Activated CD8-positive, alpha-beta T cell treated with anti-CD3 and anti-CD28 coated beads for 36 hours (primary cell): ENCODE data around the gene GPX4. TPM values are rescaled to one million over a fixed set of nuclear protein-coding genes. Genes with fewer than 3 reads are reported as not detected.
A peak's percentile ranks its signal among the peaks of the same experiment; 100 is the strongest.

ENCODE experiments used
- ATAC-seq: fragments of 200-7000 bp; cut with Tn5 transposase; one replicate; pipeline ENCODE4 v1.10.0; 2021; ENCODE audit warnings: mild to moderate bottlenecking, moderate library complexity
- CTCF ChIA-PET: fragments of 350-600 bp; sonication (Branson Sonifier 250); formaldehyde crosslinking; loops from one replicate; lab custom pipeline; 2021; ENCODE audit warnings: antibody characterized with exemption; lab: Charles Lee
- POLR2A ChIA-PET: fragments of 350-600 bp; sonication (Branson Sonifier 250); formaldehyde crosslinking; loops from one replicate; lab custom pipeline; 2021; ENCODE audit warnings: antibody characterized with exemption; lab: Charles Lee
- DNase-seq: peaks from one replicate; pipeline ENCODE4 v3.0.0-alpha.2; 2020
- H3K27ac Mint-ChIP-seq: one replicate; pipeline ENCODE4 v1.8.0; 2021; ENCODE audit warnings: mild to moderate bottlenecking, mixed read lengths
- H3K27me3 Mint-ChIP-seq: one replicate; pipeline ENCODE4 v1.8.0; 2021; ENCODE audit warnings: mixed read lengths
- H3K36me3 Mint-ChIP-seq: one replicate; pipeline ENCODE4 v1.8.0; 2021; ENCODE audit warnings: low read depth, mixed read lengths
- H3K4me1 Mint-ChIP-seq: one replicate; pipeline ENCODE4 v1.8.0; 2021; ENCODE audit warnings: low read depth, mixed read lengths
- H3K4me3 Mint-ChIP-seq: one replicate; pipeline ENCODE4 v1.8.0; 2021; ENCODE audit warnings: mild to moderate bottlenecking, moderate library complexity, mixed read lengths
- H3K9me3 Mint-ChIP-seq: one replicate; pipeline ENCODE4 v1.8.0; 2021; ENCODE audit warnings: mixed read lengths
- intact Hi-C: fragments of 100-400 bp; cut with micrococcal nuclease; formaldehyde crosslinking; loops from one replicate; pipeline ENCODE4 v1.10.0; 2022
- total RNA-seq, 2 experiments: library from RNA; stranded (reverse); gene quantifications; one replicate each; pipeline ENCODE4 v1.2.3, GENCODE V29; 2021
- TF ChIP-seq, protein P1 (sequence below): fragments of 200-600 bp; IDR thresholded peaks from one replicate; pipeline ENCODE4 v1.8.0; 2022; ENCODE audit warnings: antibody characterized with exemption, mild to moderate bottlenecking

The GPX4 gene
- total RNA-seq, 2 experiments from 2014 or later: 224 to 232 TPM

DNA sequence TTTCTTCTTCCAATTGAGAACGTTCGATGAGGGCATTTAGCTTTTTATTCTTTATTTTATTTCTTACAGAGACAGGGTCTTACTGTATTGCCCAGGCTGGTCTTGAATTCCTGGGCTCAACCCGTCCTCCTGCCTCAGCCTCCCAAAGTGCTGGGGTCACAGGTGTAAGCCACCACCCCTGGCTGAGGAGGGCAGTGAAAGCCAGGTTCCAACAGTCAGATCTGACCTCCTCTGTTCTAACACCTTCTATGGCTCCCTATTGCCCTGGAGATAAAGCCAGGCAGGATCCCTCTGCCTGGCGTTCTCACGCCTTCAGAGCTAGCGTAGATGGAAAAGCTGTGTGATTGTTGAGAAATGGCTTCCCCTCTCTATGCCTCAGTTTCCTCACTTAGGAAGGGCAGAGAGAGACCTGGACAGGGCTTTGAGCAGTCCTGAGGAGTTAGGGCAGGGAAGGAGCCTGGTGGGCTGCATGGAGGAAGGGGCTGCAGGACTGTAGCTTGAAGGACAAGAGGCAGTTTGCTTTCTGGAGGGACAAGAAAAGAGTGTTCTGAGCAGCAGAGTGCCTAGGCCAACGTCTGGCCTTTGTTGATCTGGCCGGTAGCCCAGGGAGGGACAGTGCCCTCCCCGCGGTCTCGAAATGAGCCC lies 31.3 kb upstream of the GPX4 start:
- H3K36me3 Mint-ChIP-seq: peaks cover 63% of the 10 kb centered on the region
- CTCF ChIA-PET: interaction anchor here (1.0 to 1.6 kb wide), 2 partner anchors 172 to 194 kb away, joined by 3 read pairs; no protein-coding TSS in a partner anchor

DNA sequence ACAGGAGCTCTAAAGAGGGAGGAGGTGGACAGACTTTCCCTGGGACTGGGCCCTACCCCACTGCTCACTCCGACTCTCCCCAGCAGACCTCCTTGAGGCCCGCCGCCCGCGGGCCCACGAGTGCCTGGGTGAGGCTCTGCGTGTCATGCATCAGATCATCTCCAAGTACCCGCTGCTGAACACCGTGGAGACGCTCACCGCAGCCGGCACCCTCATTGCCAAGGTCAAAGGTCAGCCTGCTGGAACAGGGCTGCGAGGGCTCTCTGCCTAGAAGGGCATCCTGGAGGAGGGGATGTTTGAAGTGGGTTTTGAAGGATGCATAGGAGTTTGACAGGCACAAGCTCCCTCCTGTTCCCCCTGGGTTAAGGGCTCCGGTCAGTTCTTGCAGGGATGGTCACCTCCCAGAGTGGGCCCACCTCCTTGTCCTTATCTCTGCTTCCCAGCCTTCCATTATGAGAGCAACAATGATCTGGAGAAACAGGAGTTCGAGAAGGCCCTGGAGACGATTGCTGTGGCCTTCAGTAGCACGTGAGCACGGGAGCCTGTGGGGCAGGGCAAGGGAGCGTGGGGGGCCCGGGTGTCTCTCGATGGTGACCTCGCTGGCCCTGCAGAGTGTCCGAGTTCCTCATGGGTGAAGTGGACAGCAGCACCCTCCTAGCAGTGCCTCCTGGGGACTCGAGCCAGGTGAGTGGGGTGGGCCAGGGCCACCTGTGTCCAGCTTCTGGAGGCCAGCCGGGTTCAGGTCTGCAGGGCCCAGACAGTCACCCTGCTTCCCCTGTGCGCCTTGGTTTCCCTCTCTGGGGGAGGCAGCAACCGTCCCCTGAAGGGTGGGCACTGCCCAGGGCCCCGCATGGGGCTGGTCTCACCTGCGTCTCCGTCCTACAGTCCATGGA lies 30.5 kb upstream of the GPX4 start:
- POLR2A ChIA-PET: interaction anchor here (0.8 to 12.2 kb wide), 9 partner anchors 7 to 59 kb away, joined by 3 to 148 read pairs (median 4); no protein-coding TSS in a partner anchor

More for the DNA sequence above, 31.3 kb upstream of the GPX4 start:
- peak overlapping the region; percentile 71 for H3K4me3 Mint-ChIP-seq
- intact Hi-C loops: no loop called here
- POLR2A ChIA-PET: interaction anchor here (0.8 to 12.2 kb wide), 9 partner anchors 8 to 47 kb away, joined by 3 to 148 read pairs (median 4); partner anchors contain the start of gene CNN2
- H3K27ac Mint-ChIP-seq: peak overlapping the region; percentile 84
- DNase-seq (no peak), ATAC-seq (no peak)
- H3K4me1 Mint-ChIP-seq: peaks cover 53% of the 10 kb centered on the region
- no peaks in the 10 kb centered on the region for H3K9me3 Mint-ChIP-seq
- H3K27me3 Mint-ChIP-seq: no peaks in the 10 kb centered on the region
- TF ChIP-seq, protein P1, sequence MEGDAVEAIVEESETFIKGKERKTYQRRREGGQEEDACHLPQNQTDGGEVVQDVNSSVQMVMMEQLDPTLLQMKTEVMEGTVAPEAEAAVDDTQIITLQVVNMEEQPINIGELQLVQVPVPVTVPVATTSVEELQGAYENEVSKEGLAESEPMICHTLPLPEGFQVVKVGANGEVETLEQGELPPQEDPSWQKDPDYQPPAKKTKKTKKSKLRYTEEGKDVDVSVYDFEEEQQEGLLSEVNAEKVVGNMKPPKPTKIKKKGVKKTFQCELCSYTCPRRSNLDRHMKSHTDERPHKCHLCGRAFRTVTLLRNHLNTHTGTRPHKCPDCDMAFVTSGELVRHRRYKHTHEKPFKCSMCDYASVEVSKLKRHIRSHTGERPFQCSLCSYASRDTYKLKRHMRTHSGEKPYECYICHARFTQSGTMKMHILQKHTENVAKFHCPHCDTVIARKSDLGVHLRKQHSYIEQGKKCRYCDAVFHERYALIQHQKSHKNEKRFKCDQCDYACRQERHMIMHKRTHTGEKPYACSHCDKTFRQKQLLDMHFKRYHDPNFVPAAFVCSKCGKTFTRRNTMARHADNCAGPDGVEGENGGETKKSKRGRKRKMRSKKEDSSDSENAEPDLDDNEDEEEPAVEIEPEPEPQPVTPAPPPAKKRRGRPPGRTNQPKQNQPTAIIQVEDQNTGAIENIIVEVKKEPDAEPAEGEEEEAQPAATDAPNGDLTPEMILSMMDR: no peak

DNA sequence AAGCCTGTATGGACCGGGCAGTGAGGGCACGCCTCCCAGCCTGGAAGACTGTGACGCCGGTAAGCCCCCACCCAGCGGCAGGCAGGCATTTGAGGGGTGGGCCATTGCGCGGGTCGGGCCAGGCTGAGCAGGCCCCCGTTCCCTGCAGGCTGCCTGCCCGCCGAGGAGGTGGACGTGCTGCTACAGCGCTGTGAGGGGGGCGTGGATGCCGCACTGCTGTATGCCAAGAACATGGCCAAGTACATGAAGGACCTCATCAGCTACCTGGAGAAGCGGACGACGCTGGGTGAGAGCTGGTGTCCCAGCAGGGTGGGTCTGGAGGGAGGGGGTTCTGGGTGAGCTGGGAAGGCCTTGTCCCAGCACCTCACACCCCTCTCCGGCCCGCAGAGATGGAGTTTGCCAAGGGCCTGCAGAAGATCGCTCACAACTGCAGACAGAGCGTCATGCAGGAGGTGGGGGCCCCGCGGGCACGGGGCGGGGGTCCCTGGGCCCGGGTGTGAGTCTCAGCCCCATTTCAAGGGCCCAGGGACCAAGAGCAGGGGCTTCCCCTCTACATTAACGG lies 29.8 kb upstream of the GPX4 start:
- peaks cover 58% of the 10 kb centered on the region for H3K4me1 Mint-ChIP-seq
- TF ChIP-seq, protein P1: no peak
- H3K27ac Mint-ChIP-seq: peak overlapping the region; percentile 69
- peaks cover 62% of the 10 kb centered on the region for H3K36me3 Mint-ChIP-seq
- no peaks in the 10 kb centered on the region for H3K27me3 Mint-ChIP-seq
- peak overlapping the region; percentile 33 for H3K4me3 Mint-ChIP-seq
- ATAC-seq (no peak), DNase-seq (no peak)
- CTCF ChIA-PET: interaction anchor here (1.1 to 1.8 kb wide), 4 partner anchors 9 to 192 kb away, joined by 4 to 5 read pairs (median 4); no protein-coding TSS in a partner anchor
- POLR2A ChIA-PET: interaction anchor here (0.8 to 12.2 kb wide), 4 partner anchors 14 to 58 kb away, joined by 4 to 148 read pairs (median 6); partner anchors contain the start of genes GPX4 and RNU6-2
- intact Hi-C loops: no loop called here
- no peaks in the 10 kb centered on the region for H3K9me3 Mint-ChIP-seq

More for the DNA sequence above, 30.5 kb upstream of the GPX4 start:
- ATAC-seq (no peak), DNase-seq (peak; percentile 47)
- intact Hi-C loops: no loop called here
- Mint-ChIP-seq H3K4me1 (peaks cover 60% of the 10 kb centered on the region), H3K36me3 (peaks cover 67% of the 10 kb centered on the region), H3K9me3 (no peaks in the 10 kb centered on the region), H3K4me3 (no peak overlapping the region), H3K27me3 (no peaks in the 10 kb centered on the region), H3K27ac (no peak overlapping the region)
- CTCF ChIA-PET: interaction anchor here (1.0 to 1.6 kb wide), 3 partner anchors 8 to 193 kb away, joined by 3 to 4 read pairs (median 3); no protein-coding TSS in a partner anchor
- TF ChIP-seq, protein P1: no peak

DNA sequence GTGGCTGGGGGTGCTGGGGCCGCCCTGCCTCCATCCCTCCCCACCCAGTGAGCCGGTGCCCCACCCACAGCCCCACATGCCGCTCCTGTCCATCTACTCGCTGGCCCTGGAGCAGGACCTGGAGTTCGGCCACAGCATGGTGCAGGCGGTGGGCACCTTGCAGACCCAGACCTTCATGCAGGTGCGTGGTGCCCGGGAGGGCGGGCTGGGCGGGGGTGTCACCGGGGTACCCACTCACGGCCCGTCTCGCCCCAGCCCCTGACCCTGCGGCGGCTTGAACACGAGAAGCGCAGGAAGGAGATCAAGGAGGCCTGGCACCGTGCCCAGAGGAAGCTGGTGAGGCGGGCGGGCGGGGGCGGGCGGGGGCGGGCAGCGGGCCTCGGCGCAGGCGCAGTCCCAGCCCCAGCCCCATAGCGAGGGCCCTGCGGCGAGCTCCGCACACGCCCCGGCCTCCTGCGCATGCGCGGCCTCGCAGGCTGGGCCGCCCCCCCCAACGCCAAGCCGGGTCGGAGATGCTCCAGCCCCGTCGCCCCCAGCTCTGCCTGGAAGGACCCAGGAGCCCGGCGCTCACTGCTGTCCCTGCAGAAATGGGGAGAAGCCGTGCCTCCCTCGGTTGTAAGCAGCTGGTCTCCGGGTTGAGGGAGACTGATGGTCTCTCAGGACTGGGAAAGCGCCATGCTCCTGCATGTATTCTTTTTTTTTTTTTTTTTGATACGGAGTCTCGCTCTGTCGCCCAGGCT lies 29.1 kb upstream of the GPX4 start:
- H3K4me3 Mint-ChIP-seq: peak overlapping the region; percentile 24
- CTCF ChIA-PET: interaction anchor here (0.6 to 1.8 kb wide), 7 partner anchors 10 to 192 kb away, joined by 3 to 5 read pairs (median 4); partner anchors contain the start of gene RNU6-2
- POLR2A ChIA-PET: interaction anchor here (0.6 to 12.2 kb wide), 7 partner anchors 7 to 58 kb away, joined by 3 to 148 read pairs (median 5); partner anchors contain the start of genes ARHGAP45, CNN2, GPX4 and RNU6-2
- intact Hi-C loops: loop anchor here (5.0 kb wide), 1 partner anchor 47 kb away; the partner anchor contains the start of gene CNN2
- peaks cover 59% of the 10 kb centered on the region for H3K36me3 Mint-ChIP-seq
- peak; percentile 32 for ATAC-seq
- H3K27ac Mint-ChIP-seq: peak overlapping the region; percentile 83
- H3K27me3 Mint-ChIP-seq: no peaks in the 10 kb centered on the region
- TF ChIP-seq, protein P1: no peak
- peak; percentile 92 for DNase-seq
- peaks cover 58% of the 10 kb centered on the region for H3K4me1 Mint-ChIP-seq
- no peaks in the 10 kb centered on the region for H3K9me3 Mint-ChIP-seq
